IMR-90 (cell line): ENCODE results near the gene GAB1.

ENCODE experiments used
- BHLHE40 ChIP-seq: fragments of 150-350 bp; IDR thresholded peaks from 2 replicates; pipeline ENCODE4 v1.6.1; 2016; ENCODE audit warnings: mild to moderate bottlenecking, low read depth, low read length
- CEBPB ChIP-seq: IDR thresholded peaks from 2 replicates; pipeline ENCODE4 v1.6.1; 2012; ENCODE audit warnings: low read depth, low read length, improper control_type of control experiment
- CTCF ChIP-seq: conservative IDR thresholded peaks from 2 replicates; pipeline ENCODE4 v1.5.1; 2012; ENCODE audit warnings: mild to moderate bottlenecking, low read depth, low read length, improper control_type of control experiment

- no peak for TF ChIP-seq BHLHE40
- no peak for TF ChIP-seq CTCF
- no peak for TF ChIP-seq CEBPB
Observed at GRCh38 chr4:143393195-143393594, 56.5 kb downstream of the GAB1 start.
